Thyroid gland (tissue), 4 donors: ENCODE data around the gene MCMBP.

Experiments
- CTCF ChIP-seq, 6 experiments: fragments of 200-600 bp in 3 of 6; fragments of 450-650 bp in 3 of 6; sonication (generic) in 3 of 6; IDR thresholded peaks; one replicate each; pipeline ENCODE4 v1.5.1; 2016 to 2019; ENCODE audit warnings: antibody characterized with exemption in 6 of 6, mild to moderate bottlenecking in 2 of 6, inconsistent platforms in 1 of 6, moderate library complexity in 1 of 6
- POLR2A ChIP-seq, 2 donors: fragments of 450-650 bp; IDR thresholded peaks; one replicate each; pipeline ENCODE4 v1.6.1; 2017; ENCODE audit warnings: antibody characterized with exemption in 2 of 2, mild to moderate bottlenecking in 2 of 2, moderate library complexity in 1 of 2

- no peak for TF ChIP-seq CTCF (IDR thresholded peaks at IDR 0.05)
- no peak for TF ChIP-seq POLR2A (IDR thresholded peaks at IDR 0.05)
These were observed 91.7 kb downstream of the MCMBP start for GRCh38 chr10:119780879-119781480.
